GM18858 (cell line): ENCODE data around the gene PUM1.

Experiments used
- ATAC-seq: cut with Tn5 transposase; IDR thresholded peaks from one replicate; pipeline ENCODE4 v1.9.1; 2021; ENCODE audit not compliant: unreplicated experiment

Gene PUM1

DNA sequence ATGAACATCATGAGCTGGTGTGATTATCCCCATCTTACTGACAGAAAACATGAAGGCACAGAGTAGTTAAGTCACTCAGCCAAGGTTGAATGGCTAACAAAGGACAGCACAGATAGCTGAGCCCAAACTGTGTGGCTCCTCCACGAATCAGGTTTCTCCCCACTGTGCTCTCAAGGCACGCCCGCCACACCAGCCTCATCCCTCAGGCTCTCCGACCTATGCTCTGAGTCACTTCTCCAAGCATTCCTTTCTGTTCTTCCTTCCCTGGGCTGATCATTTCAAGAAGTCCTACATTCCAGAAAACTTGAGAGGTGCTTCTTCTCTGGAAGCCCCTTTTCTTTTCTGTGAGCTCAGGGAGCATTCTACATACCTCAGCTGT, 131.7 kb downstream of the PUM1 start:
- no peak for ATAC-seq

GRCh38 chr1:30930631-30931173, 134.8 kb downstream of the PUM1 start:
- ATAC-seq: no peak

- ATAC-seq: no peak
Measured at GRCh38 chr1:30929944-30930525, 135.5 kb downstream of the PUM1 start.

GRCh38 chr1:30929135-30929889, 136.2 kb downstream of the PUM1 start:
- ATAC-seq: no peak

DNA sequence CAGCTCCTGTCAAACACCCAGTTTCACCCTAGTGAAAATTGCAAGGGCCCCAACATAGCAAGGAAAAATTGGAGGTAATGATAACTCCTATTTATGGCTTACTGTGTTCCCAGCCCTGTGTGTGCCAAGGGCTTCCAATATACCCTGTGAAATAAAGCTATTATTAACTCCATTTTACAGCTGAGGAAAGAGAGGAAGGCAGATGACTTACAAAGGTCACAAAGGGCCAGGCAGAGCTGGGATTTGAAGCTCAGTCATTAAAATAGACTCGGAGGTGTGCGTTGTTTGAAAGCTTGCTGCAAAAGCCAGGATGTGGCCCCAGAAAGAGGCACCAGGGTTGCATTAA, 136.8 kb downstream of the PUM1 start:
- ATAC-seq: no peak

DNA sequence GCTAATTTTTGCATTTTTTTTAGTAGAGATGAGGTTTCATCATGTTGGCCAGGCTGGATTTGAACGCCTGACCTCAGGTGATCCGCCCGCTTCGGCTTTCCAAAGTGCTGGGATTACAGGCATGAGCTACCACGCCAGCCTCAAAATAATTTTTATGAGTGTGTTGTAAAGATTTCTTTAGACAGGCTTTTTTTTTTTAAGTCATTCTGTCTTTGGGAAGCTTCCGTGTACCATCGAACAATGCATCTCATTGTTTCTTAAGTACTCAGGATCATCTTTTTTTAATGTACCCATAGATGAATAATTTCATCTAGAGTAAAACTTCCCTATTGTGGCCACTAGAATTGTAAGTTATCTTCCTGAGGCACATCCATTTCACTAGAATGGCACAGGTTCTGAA, 137.3 kb downstream of the PUM1 start:
- no peak for ATAC-seq

DNA sequence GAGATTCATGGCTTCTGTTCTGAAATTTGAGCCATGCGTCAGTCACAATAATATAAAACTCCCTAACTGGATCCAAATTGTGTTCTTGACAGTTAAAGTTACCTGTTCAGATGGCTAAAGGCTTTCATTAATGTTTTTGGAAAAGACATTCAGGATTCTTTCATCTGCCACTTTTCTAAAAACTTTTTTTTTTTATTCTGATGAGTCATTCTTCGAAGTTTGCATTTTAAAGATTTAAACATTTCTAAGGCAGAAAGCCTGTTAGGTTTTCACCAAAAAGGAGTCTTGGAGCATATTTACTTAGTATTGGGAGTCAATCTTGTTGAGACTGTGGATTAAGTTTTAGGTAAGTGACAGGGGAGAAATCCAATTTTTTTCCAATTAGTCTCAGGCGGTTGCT, 138.1 kb downstream of the PUM1 start:
- no peak for ATAC-seq

DNA sequence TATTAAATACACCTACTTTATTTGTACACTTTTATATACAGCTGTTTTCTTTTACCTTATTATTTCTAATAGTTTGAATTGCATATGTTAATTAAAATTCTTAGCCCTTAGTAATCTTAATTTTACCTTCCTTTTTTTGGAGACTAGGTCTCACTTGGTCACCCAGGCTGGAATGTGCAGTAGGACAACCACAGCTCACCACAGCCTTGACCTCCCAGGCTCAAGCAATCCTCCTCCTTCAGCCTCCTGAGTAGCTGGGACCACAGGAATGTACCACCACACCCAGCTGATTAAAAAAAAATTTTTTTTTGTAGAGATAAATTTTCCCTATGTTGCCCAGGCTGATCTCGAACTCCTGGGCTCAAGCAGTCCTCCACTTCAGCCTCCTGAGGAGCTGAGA, 141.9 kb downstream of the PUM1 start:
- no peak for ATAC-seq

DNA sequence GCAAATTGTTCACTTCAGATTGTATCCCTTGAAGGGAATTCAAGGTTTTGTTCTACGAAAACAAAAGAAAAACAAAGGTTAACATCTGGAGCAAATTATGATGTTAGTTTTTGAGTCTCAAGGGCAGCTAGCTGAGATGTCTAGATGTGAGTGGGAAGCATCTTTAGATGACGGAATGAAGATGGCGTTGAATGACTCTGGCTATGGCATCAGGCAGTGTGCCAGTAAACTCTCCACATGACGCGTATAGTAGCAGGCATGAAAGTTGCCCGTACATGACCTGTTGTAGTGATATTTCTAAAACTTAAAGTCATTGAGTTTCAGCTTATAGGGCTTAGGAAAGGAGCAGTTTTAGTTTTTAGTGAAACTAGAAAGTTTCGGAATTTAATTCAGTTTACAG, 144.7 kb downstream of the PUM1 start:
- ATAC-seq: no peak

DNA sequence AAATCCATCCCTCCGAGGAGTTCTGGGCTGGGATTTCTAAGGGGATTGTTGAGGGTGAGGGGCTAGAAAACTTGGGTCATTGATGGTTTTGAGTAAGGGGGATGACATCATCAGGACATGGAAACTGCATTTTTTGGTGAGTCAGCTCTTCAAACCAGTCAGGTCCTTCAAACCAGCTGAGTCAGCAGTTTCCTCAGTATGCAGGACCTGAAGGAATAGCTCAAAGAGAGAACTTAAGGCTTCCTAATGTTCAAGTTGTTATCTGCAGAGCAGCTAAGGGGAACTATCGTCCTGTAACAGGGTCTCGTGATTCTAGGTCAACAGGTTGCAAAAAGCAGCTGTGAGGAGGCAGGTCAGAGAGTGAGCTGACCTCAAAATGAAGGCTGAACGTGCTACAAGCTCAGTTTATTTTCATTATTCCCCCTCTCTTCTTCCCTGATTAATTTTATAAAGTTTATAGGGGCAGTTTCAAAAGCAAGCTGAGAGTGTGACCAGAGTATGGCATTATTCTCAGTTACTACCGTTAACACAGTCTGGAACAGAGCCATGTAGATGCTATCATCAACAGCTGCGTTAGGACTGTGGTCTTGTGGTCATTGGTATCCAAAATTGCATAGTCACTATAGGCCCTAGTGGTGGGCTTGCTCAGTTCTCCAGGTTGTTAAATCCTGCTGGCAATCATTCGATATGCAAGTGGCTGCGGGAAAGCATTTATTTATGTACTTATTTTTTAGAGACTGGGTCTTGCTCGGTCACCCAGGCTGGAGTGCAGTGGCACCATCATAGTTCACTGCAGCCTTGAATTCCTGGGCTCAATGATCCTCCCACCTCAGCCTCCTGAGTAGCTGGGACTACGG, 146.3 kb downstream of the PUM1 start:
- no peak for ATAC-seq

DNA sequence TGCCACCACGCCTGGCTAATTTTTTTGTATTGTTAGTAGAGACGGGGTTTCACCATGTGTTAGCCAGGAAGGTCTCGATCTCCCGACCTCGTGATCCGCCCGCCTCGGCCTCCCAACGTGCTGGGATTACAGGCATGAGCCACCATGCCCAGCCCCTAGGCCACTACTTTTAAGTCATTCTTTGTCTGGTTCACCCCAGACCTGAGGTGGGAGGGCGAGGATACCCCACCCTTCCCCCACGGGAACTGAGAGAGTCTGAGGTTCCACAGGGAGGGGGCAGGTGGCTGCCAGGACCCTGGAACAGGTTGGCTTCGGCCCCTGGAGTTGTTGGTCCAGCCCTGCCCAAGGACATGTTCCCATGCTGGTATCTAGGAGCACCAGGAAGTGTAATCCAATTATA, 149.2 kb downstream of the PUM1 start:
- ATAC-seq: no peak

DNA sequence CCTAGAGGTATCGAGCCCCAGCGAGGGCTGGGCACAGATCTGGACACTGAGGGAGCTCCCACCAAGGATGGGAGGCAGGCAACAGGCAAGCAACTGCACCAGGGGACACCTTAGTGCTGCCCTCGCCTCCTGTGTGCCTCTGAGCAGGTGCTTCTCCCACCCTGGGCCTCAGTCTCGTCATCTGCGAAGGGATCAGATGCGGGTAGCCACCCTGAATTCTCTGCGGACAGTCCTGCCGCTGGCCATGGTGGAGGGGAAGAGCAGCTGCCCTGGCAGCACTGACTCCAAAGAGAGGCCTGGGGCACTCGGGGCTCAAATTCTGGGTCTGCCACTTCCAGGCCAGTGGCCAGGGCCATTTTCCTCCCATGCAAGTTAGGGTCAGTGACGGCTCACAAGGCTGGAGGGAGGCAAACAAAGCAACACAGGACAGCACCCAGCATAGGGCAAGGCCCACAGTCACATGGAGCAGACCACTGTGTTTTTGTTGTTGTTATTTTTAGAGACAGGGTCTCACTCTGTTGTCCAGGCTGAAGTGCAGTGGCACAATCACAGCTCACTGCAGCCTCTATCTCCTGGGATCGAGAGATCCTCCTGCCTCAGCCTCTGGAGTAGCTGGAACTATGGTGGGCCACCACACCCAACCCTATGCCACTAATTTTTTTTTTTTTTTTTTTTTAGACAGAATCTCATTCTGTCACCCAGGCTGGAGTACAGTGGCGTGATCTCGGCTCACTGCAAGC, 149.9 kb downstream of the PUM1 start:
- ATAC-seq: no peak

DNA sequence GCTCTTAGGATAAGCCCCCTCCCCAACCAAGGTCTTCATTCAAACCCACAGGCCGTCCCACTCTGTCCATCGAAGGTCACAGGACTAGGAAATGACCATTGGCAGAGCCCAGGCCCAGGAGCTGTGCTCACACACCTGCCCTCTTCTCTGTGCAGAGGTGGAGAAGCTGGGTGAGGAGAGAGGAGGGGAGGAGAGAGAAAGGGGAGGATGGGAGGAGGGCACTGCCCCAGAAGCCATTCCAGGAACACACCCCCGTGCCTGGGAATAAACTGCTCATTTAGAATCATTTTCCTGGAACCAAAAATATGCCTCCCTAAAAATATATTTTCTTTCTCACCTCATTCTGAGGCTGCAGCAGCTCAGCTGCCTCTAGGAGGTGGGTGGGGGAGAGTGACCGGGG, 150.6 kb downstream of the PUM1 start:
- no peak for ATAC-seq

- ATAC-seq: no peak
Measured at GRCh38 chr1:30914587-30914922, 151.0 kb downstream of the PUM1 start.

- no peak for ATAC-seq
Measured at GRCh38 chr1:30912913-30913652, 152.4 kb downstream of the PUM1 start.

DNA sequence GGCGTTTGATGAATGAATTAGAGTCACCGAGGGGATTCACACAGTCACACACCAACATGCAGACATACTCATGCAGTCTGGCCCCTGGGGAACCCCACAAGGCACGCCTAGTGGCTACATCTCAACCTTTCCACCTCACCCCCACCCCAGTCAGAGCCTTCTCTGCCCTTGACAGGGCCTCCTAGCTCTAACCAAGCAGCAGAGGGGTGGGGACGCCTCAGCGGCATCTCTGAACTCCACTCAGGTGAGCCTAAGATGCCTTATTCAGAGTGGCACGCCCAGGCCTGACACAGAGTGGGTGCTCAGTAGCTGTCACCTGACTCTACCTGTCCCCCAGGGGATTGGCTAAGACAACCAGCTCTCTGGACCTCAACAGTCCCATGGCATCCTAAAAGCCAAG, 153.3 kb downstream of the PUM1 start:
- ATAC-seq: no peak

GRCh38 chr1:30911059-30911954, 154.2 kb downstream of the PUM1 start:
- ATAC-seq: no peak

DNA sequence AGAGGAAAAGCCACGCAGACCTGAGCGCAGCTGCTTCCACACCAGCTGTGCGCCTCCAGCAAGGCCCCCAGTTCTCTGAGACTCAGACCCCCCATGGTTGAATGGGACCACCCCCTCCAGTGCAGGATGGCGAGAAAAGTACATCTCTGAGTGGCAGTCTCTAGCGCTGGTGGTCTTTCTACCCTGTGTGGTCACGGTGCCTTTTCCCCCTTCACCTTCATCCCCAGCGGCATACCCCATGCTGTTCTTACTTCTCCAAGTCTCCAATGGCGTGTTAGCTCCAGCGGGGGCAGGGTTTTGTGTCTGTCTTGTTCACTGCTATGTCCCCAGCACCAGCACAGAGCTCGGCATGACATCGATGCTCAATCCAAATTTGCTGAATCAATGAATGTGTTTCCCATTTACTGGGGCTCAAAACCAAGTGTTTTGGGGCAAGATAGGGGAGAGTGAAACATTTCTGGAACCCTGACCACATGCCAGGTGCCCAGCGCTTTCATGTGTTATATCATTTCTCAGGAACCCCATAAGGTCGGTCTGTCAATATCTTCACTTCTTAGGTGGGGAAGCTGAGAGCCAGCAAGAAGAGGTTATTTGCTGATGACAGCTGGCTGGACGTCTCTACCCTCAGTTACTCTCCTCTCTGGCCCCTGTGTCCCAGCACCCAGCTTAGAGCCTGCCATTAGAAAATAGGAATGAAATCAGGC, 156.0 kb downstream of the PUM1 start:
- no peak for ATAC-seq
